Retinal pigment epithelial cell (primary cell): ENCODE results near the gene SRC.

ENCODE experiments used
- DNase-seq: peaks from one replicate; pipeline ENCODE4 v3.0.0-alpha.2; 2010; ENCODE audit warnings: low read depth
- H3K4me3 ChIP-seq: 2 replicates; pipeline ENCODE4 v1.5.1; 2011; ENCODE audit warnings: mild to moderate bottlenecking, low read length, control low read depth, moderate library complexity
- CTCF ChIP-seq: conservative IDR thresholded peaks from 2 replicates; pipeline ENCODE4 v1.5.1; 2011; ENCODE audit warnings: low read depth, low read length, control low read depth, inconsistent platforms

SRC gene

GRCh38 chr20:37396416-37397075 lies 50.6 kb downstream of the SRC start:
- no peak overlapping the region for H3K4me3 ChIP-seq
- DNase-seq = no peak
- no peak for TF ChIP-seq CTCF

- H3K4me3 ChIP-seq = no peak overlapping the region
- TF ChIP-seq CTCF = no peak
- no peak for DNase-seq
Measured at GRCh38 chr20:37397076-37397953, 51.4 kb downstream of the SRC start.

GRCh38 chr20:37397954-37398749 lies 52.2 kb downstream of the SRC start:
- no peak overlapping the region for H3K4me3 ChIP-seq
- no peak for DNase-seq
- TF ChIP-seq CTCF = no peak

GRCh38 chr20:37398750-37399621 lies 53.0 kb downstream of the SRC start:
- no peak overlapping the region for H3K4me3 ChIP-seq
- no peak for TF ChIP-seq CTCF
- no peak for DNase-seq

GRCh38 chr20:37401282-37401929 lies 55.5 kb downstream of the SRC start:
- H3K4me3 ChIP-seq = no peak overlapping the region
- no peak for DNase-seq
- no peak for TF ChIP-seq CTCF
